Activated CD8-positive, alpha-beta memory T cell treated with anti-CD3 and anti-CD28 coated beads, Interleukin-2, amount 50 U/mL, for 1 hour (primary cell): ENCODE results near the gene LRIG1.

Source experiments
- DNase-seq: peaks from one replicate; pipeline ENCODE4 v3.0.0-alpha.2; 2020; ENCODE audit errors: extremely low read depth

The LRIG1 gene

DNA sequence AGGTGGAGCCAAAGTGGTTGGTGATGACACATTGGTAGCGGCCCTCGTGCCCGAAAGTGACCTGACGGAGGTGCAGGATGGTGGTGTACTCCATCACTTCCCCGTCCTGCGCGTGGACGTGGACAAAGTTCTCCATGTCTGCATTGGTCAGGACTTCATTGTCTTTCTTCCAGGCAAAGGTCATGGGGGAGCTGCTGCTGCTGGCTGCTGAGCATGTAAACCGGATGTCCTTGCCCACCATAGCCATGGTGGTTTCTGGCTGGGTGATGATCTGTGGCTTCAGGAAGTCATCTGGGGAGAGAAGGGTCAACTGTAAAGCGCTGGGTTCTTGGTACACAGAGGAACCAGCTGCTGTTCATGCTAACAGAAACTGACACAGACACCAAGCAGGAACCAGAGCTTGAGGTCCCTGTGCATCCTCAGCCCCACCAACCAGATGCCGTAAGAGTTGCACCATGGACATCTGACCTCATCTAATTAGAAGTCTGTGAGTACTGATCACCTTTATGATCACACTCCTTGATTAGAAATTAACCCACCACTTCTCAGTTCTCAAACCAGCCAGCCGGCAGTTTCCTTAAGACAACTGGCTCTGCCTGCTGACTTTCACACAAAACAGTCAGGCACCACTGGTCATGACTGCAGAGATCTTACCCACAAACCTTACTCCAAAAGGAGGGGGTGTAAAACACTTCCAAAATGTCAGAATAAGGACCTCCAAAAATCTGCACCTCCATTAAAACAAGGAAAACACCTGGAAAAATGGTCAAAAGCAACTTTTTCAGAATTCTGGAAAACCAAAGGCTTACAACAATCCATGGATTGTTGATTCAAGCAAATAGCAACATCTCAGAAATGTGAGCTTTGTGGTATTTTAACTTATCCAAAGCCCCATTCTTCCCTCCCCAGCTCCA is 114.6 kb downstream of the LRIG1 start:
- no peak for DNase-seq

DNA sequence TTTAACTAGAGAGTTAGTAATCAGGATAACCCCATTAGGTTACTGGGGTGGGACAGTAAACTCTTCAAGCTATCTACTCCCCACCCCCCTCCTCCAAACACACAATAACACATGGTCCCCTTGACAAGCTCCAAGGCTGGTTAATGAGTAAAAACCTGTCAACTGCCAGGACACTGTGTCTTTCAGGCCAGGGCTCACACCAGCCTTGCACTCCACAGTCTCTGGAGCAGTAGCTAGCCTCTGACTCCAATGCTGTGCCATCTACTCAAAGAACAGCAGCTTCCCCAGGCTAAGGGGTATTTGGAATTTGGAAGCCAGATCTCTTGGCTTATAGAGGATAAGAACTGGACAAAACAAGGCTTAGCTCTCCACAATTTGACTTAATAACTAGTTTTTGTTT is 115.8 kb downstream of the LRIG1 start:
- DNase-seq, result no peak

GRCh38 chr3:66383998-66384745 is 116.7 kb downstream of the LRIG1 start:
- DNase-seq, result no peak

- no peak for DNase-seq
Observed at GRCh38 chr3:66383023-66383422, 117.8 kb downstream of the LRIG1 start.

GRCh38 chr3:66382142-66382541 is 118.7 kb downstream of the LRIG1 start:
- DNase-seq, result no peak

DNA sequence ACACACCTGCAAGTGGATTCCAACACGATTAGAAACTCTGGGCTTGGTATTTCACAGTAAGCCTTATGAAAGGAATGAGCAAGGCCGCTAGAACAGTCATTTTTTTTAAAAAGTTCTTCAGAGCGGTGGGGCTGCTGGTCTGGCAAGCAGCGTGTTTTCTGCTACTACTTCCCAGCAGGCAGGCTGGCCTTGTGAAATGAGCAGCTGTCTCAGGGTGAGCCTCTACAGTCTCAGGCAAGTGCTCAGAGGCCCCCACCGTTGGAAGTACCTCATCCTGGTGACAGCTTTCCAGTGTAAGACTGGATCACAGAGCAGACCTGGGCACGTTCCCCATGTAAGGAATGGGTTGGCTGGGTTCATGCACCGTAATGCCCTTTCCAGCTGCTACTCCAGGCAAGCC is 119.2 kb downstream of the LRIG1 start:
- DNase-seq, result no peak

DNA sequence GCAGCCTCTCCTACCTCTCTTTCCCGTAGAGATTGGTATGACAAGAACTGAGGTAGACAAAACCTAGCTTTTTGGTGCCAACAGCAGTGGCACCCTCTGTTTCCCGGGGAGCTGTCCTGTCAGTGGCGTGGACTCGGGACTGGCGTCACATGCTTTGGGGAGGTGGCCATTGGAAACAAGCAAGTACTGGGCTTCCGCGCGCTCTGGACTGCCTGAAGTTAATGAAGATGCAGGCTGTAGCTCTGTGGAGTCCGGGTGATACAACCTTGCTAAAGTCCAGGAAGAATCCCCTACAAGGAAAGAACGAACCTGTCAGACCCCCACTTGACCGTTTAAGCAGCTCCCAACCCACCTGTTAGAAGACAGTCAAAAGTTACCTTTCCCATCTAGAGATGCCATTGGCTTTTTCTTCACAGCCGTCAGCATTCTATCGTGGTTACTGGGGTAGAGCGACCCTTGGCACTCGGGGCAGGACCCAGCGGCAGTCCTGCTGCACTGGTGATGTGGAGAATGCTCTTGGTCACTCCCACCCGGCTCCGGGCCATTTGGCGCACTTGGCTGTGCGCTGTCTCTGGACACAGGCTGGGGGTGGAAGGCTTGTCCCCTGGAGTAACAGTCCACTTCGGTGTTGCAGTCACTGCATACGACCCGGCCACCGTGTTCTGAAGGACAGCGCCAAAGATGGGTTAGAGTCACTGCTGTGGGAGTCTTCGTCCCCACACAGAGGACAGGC is 120.5 kb downstream of the LRIG1 start:
- no peak for DNase-seq

DNA sequence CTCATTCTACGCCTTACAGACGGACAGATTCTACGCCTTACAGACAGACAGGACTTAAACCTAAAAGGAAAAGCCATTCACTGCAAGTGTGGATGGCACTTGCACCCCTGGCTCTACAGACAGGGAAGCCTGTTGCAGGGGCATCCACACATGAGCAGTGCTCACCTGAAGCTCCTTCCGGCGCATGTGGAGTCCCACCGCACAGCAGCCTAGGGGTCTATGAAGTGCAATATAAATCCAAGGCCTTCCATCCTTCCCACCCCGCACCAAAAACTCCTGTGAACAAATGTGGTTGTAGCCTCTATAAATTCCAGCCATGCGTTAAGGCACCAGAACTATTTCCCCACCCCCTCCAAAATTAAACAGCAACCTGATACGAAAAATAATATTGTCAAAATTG is 121.3 kb downstream of the LRIG1 start:
- DNase-seq, result no peak

GRCh38 chr3:66378256-66378655 is 122.6 kb downstream of the LRIG1 start:
- DNase-seq, result no peak

GRCh38 chr3:66377800-66378199 is 123.0 kb downstream of the LRIG1 start:
- DNase-seq, result no peak

DNA sequence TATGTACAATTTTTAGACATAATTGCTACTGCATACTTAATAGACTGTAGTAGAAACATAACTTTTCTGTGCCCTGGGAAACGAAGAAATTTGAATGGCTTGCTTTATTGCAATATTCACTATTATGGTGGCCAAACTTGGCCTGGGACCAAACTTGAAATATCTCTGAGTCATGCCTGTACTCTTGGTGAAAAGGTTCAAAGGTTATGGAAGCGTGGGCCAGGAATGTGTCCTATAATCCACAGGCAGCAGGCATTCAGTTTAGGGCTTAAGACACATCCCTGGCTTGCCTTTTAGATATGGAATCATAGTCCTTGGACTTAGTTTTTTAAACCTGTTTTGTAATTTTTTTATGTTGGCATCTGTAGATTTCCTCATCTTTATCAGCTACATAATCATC is 124.3 kb downstream of the LRIG1 start:
- no peak for DNase-seq

- no peak for DNase-seq
Observed at GRCh38 chr3:66372681-66373350, 128.0 kb downstream of the LRIG1 start.

GRCh38 chr3:66371432-66371831 is 129.4 kb downstream of the LRIG1 start:
- no peak for DNase-seq

DNA sequence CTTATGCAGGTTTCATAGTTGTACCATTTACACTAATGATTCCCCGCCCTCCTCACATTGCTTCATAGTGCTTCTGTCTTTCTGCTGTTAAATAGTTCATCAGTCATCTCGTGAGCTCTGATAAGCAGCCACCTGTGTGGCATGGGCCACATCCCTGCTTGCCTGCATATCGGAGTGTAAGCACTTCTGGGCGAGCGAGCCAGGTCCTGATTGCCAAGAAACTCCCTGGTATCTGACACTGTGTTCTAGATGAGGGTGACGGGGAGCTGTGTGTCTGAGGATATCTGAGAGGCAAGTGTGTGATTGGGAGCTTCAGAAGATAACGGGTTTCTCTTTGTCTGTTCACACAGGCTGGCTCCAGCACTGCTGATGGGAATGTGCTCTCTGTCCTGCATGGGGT is 130.6 kb downstream of the LRIG1 start:
- no peak for DNase-seq

DNA sequence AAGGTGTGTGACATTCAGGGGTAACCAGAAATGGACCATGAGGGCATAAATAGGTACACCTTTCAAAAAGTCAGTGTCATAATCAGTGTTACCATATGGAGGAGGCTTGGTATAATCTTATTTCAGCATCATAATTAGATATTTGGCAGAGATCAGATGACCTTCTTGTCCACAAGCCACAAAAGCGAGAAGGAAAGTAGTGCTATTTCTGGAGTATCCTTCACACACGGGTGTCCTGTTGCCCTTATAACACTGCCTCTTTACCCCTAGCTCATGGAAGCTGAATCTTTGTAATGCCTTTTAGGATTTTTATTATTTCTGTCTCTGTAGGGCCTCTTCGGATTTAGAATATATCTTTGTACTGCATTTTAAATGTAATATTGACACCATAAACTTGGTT is 132.8 kb downstream of the LRIG1 start:
- DNase-seq, result no peak

DNA sequence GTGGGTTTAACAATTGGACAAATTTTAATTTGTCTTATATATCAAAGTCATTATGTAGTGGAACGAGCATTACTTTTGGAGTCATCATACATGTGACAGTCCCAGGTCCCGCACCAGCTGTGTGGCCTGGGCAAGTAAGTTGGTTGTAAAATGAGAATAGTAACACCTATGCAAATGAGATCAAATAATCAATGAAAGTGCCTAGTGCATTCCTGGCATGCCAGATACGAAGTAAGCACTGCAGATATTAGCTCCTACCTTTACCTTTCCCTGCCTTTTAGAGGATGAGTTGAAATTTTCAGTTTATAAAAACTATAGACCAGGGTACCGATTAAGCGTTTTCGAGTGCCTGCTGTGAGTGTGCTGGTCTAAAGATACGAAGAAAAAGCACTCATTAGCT is 134.1 kb downstream of the LRIG1 start:
- no peak for DNase-seq

GRCh38 chr3:66365080-66365479 is 135.7 kb downstream of the LRIG1 start:
- DNase-seq, result no peak

DNA sequence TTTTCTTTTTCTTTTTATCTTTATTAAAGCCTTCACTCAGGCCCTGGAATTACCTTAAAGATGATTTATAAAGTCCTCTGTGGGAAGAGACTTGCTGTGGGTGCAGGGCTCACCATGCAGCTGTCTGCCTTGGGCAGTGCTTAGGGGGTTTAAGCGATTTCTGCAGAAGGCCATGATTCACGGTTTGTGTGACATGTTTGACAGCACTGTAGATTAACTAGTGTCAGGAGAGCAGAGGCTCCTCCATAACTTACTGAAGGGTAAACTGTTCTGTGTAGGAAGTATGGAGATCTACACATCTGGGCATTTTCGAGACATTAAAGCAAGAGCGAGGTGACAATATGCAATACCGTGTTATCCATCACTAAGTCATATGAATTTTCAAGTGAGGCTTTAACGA is 137.7 kb downstream of the LRIG1 start:
- DNase-seq, result no peak

- no peak for DNase-seq
Observed at GRCh38 chr3:66362541-66362941, 138.3 kb downstream of the LRIG1 start.

GRCh38 chr3:66361356-66361755 is 139.5 kb downstream of the LRIG1 start:
- DNase-seq, result no peak

- DNase-seq, result no peak
Observed at GRCh38 chr3:66355997-66356396, 144.8 kb downstream of the LRIG1 start.

DNA sequence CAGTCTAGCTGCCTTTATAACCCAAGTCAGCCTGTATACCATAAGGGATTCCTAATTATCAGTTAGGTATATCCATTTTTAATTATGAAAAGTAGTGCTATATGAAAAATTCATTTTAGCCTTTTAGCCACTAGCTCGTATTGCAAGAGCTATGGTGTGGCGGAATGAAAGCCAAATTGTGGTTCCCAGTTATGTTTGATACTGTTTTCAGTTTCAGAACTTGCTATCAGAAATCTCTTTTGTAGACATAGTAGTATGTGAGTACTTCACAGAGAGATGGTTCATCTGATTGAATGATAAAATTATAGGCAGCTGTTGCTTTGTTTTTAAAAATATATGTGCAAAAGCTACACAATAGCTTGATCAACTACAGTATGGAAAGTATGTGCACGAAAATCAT is 145.4 kb downstream of the LRIG1 start:
- DNase-seq, result no peak
